Measurements from ENCODE around the gene CENPP. TPM values are rescaled to one million over a fixed set of nuclear protein-coding genes. Genes with fewer than 3 reads are reported as not detected.

CENPP gene
- total RNA-seq, 3 donors from 2014 or later (not counting 1 experiment from before 2014, with no cell fraction given), result 10.3 to 14.5 (median 12.1) TPM

DNA sequence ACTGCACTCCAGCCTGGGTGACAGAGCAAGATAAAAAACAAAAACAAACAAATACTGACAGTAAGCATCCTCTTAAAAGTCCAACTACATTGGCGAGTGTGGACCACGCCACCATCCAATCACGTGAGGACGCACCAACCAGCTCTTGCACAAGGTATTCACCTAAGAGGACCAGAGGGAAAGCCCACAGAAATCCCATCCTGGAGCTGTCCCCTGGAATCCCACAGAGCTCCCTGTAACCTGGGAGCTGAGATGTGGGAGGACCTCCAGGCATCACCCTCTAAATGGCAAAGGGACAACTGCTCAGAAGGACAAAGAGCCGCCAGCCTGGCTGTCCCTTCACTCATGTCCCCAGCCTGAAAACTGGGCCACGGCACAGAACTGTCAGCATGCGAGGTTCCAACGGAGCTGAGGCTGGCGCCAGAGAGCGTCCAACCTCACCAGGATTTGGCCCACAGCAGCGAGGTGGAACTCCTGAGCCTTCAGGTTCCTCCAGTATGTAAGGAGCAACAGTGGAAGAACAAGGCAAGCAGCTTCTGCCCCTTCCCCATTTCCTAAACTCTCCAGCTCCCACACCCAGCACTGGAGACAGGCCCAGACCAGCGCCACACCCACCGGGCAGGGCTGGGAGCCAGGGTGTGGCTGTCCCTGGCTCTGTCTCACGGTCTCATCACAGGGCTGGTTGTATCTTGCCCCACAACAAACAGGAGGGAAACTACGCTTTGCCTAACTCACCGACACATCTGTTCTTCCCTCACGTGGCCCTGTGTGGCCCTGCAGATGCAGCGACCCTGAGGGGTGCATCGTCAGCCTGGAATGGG is 328.9 kb downstream of the CENPP start:
- intact Hi-C loops (cut with micrococcal nuclease), result no loop called here
- no peak for DNase-seq

GRCh38 chr9:92655366-92655765 is 329.6 kb downstream of the CENPP start:
- Histone ChIP-seq H3K4me1 (ENCODE audit: control insufficient read depth, insufficient read depth, low read length) (no peaks in the 10 kb centered on the region), H3K36me3 (ENCODE audit: control insufficient read depth, insufficient read depth, low read length) (peaks cover 27% of the 10 kb centered on the region), H3K4me3 (ENCODE audit: low read length) (no peak overlapping the region), H3K27me3 (ENCODE audit: control insufficient read depth, insufficient read depth, low read length) (no peaks in the 10 kb centered on the region), H3K27ac (ENCODE audit: low read length) (no peak overlapping the region), H3K9me3 (ENCODE audit: control insufficient read depth, insufficient read depth, low read length) (no peaks in the 10 kb centered on the region)
- Mint-ChIP-seq H3K4me3 (no peak overlapping the region), H3K27me3 (ENCODE audit: low read depth in 2 of 2) (no peaks in the 10 kb centered on the region), H3K36me3 (no peaks in the 10 kb centered on the region), H3K27ac (no peak overlapping the region), H3K9me3 (no peaks in the 10 kb centered on the region), H3K4me1 (peaks cover 4 to 7% of the 10 kb centered on the region in 2 donors)
- TF ChIP-seq, protein P1, sequence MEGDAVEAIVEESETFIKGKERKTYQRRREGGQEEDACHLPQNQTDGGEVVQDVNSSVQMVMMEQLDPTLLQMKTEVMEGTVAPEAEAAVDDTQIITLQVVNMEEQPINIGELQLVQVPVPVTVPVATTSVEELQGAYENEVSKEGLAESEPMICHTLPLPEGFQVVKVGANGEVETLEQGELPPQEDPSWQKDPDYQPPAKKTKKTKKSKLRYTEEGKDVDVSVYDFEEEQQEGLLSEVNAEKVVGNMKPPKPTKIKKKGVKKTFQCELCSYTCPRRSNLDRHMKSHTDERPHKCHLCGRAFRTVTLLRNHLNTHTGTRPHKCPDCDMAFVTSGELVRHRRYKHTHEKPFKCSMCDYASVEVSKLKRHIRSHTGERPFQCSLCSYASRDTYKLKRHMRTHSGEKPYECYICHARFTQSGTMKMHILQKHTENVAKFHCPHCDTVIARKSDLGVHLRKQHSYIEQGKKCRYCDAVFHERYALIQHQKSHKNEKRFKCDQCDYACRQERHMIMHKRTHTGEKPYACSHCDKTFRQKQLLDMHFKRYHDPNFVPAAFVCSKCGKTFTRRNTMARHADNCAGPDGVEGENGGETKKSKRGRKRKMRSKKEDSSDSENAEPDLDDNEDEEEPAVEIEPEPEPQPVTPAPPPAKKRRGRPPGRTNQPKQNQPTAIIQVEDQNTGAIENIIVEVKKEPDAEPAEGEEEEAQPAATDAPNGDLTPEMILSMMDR (IDR thresholded peaks at IDR 0.05), result no peak
- intact Hi-C loops (cut with micrococcal nuclease), result no loop called here
- WGBS (ENCODE audit: insufficient coverage), result 96% methylated on average over 7 of the region's 7 CpGs
- ATAC-seq (no peak), DNase-seq (no peak)

More for the DNA sequence above, 328.9 kb downstream of the CENPP start:
- Histone ChIP-seq H3K4me1 (ENCODE audit: control insufficient read depth, insufficient read depth, low read length) (no peaks in the 10 kb centered on the region), H3K4me3 (ENCODE audit: low read length) (no peak overlapping the region), H3K27me3 (ENCODE audit: control insufficient read depth, insufficient read depth, low read length) (no peaks in the 10 kb centered on the region), H3K27ac (ENCODE audit: low read length) (no peak overlapping the region), H3K36me3 (ENCODE audit: control insufficient read depth, insufficient read depth, low read length) (peaks cover 27% of the 10 kb centered on the region), H3K9me3 (ENCODE audit: control insufficient read depth, insufficient read depth, low read length) (no peaks in the 10 kb centered on the region)
- Mint-ChIP-seq H3K27me3 (ENCODE audit: low read depth in 2 of 2) (no peaks in the 10 kb centered on the region), H3K36me3 (no peaks in the 10 kb centered on the region), H3K4me1 (peaks cover 4 to 7% of the 10 kb centered on the region in 2 donors), H3K9me3 (no peaks in the 10 kb centered on the region), H3K27ac (no peak overlapping the region), H3K4me3 (no peak overlapping the region)
- TF ChIP-seq, protein P1 (IDR thresholded peaks at IDR 0.05), result no peak
- 96% methylated on average over 19 of the region's 19 CpGs for WGBS (ENCODE audit: insufficient coverage)
- no peak for ATAC-seq

DNA sequence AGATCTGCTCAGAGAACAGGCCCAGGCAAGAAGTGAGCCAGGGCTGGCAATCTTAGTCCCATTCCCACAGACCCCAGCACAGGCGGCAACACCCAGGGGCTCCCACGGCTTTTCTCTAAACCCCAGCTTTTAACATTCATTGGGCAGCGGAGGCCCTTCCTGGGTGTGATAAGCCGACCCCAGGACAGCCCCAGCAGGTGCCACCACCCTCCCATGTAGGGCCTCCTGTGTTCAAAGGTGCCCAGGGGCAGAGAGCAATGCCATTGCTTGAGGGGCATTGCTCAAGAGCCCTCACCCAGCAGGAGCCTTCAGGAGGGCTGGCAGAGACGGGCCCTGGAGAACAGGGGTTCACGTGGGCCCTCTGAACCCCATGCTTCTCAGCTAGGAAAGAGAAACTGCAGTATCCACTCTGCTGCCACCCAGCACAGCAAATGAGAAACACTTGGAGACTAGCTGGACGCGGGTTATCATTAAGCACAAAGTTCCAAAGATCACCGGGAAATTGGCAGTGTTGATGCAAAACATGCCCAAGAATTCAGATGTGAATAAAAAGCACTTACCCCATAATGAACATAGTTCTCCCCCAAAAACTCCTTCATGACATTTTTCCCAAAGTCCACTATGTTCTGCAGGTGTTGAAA is 330.3 kb downstream of the CENPP start:
- H3K36me3 Mint-ChIP-seq, result no peaks in the 10 kb centered on the region
- ATAC-seq (no peak), DNase-seq (no peak)
- H3K4me3 Mint-ChIP-seq, result no peak overlapping the region
- Histone ChIP-seq H3K27me3 (ENCODE audit: control insufficient read depth, insufficient read depth, low read length) (no peaks in the 10 kb centered on the region), H3K27ac (ENCODE audit: low read length) (no peak overlapping the region), H3K9me3 (ENCODE audit: control insufficient read depth, insufficient read depth, low read length) (no peaks in the 10 kb centered on the region), H3K36me3 (ENCODE audit: control insufficient read depth, insufficient read depth, low read length) (peaks cover 27% of the 10 kb centered on the region), H3K4me3 (ENCODE audit: low read length) (no peak overlapping the region), H3K4me1 (ENCODE audit: control insufficient read depth, insufficient read depth, low read length) (no peaks in the 10 kb centered on the region)
- H3K27ac Mint-ChIP-seq, result no peak overlapping the region
- TF ChIP-seq, protein P1 (IDR thresholded peaks at IDR 0.05), result no peak
- 96% methylated on average over 9 of the region's 9 CpGs for WGBS (ENCODE audit: insufficient coverage)
- H3K4me1 Mint-ChIP-seq, result peaks cover 4 to 7% of the 10 kb centered on the region in 2 donors
- H3K27me3 Mint-ChIP-seq (ENCODE audit: low read depth in 2 of 2), result no peaks in the 10 kb centered on the region
- H3K9me3 Mint-ChIP-seq, result no peaks in the 10 kb centered on the region
- intact Hi-C loops (cut with micrococcal nuclease), result no loop called here

Data from natural killer cell (primary cell).